Erythroblast (primary cell): ENCODE results near the gene TNPO3.

Source experiments
- GATA1 ChIP-seq: IDR thresholded peaks from 2 replicates; pipeline ENCODE4 v1.6.1; 2011; ENCODE audit warnings: low read depth, mild to moderate bottlenecking, control low read depth, low read length, moderate library complexity
- POLR2A ChIP-seq: IDR thresholded peaks from 2 replicates; pipeline ENCODE4 v1.6.1; 2011; ENCODE audit warnings: mild to moderate bottlenecking, low read length

DNA sequence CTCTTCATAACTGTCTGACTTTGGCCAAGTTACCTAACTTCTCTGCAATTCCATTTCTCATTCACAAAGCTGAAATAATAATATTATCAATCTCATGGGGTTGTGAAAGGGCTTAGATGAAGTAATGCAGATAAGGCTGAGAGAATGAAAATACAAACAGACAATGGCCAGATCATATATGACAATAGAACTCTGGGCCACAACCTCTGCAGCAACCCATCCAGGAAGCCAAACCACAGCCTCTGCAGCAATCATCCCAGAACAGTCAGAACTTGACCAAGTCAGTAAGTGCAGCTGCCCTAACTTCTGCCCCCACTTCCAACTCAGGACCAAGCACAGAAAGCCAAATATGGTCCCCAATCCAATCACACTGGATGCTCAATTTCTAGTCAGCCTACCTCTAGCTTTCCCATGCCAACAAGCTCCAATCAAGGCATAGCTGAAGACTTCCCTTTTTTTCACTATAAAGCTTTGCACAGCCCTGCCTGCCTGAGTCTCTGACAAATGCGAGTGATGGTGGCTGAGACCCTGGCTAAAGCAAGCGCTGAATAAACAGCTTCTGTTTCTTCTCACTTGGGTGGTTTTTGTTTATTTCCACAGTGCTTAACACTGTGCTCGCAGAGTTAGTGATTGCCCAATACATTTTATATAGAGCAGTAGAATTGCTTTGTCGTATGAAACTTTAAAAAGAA, 34.8 kb upstream of the TNPO3 start:
- TF ChIP-seq POLR2A (no peak), GATA1 (no peak)
